Measurements from ENCODE around the gene MTOR. TPM values are rescaled to one million over a fixed set of nuclear protein-coding genes. Genes with fewer than 3 reads are reported as not detected.

The MTOR gene
- total RNA-seq, 4 donors from 2014 or later, result 32.9 to 43.7 (median 39.3) TPM

GRCh38 chr1:11126569-11126968, 135.8 kb downstream of the MTOR start:
- H3K4me3 ChIP-seq, result no peak overlapping the region
- no peaks in the 10 kb centered on the region for H3K27me3 ChIP-seq
- 77% methylated on average over 5 of the region's 5 CpGs for WGBS
- TF ChIP-seq CTCF (IDR thresholded peaks at IDR 0.05) (no peak), EP300 (IDR thresholded peaks at IDR 0.05) (no peak), POLR2AphosphoS5 (IDR thresholded peaks at IDR 0.05) (no peak), POLR2A (IDR thresholded peaks at IDR 0.05) (no peak)
- H3K27ac ChIP-seq, result no peak overlapping the region
- no peaks in the 10 kb centered on the region for H3K9me3 ChIP-seq
- H3K36me3 ChIP-seq, result peaks cover 98% of the 10 kb centered on the region
- no peaks in the 10 kb centered on the region for H3K4me1 ChIP-seq
- no peak for DNase-seq (ENCODE audit: low spot score in 2 of 2)

- Histone ChIP-seq H3K4me1 (no peaks in the 10 kb centered on the region), H3K4me3 (no peak overlapping the region), H3K27me3 (no peaks in the 10 kb centered on the region), H3K27ac (no peak overlapping the region), H3K36me3 (peaks cover 98% of the 10 kb centered on the region), H3K9me3 (no peaks in the 10 kb centered on the region)
- TF ChIP-seq CTCF (IDR thresholded peaks at IDR 0.05) (no peak), POLR2AphosphoS5 (IDR thresholded peaks at IDR 0.05) (no peak), POLR2A (IDR thresholded peaks at IDR 0.05) (no peak), EP300 (IDR thresholded peaks at IDR 0.05) (no peak)
- no peak for DNase-seq (ENCODE audit: low spot score in 2 of 2)
- WGBS, result 92% methylated on average over 5 of the region's 5 CpGs
Observed at GRCh38 chr1:11125931-11126330, 136.4 kb downstream of the MTOR start.

- Histone ChIP-seq H3K27ac (no peak overlapping the region), H3K36me3 (peaks cover 98% of the 10 kb centered on the region), H3K9me3 (no peaks in the 10 kb centered on the region), H3K4me3 (no peak overlapping the region), H3K4me1 (no peaks in the 10 kb centered on the region), H3K27me3 (no peaks in the 10 kb centered on the region)
- 94% methylated on average over 3 of the region's 3 CpGs for WGBS
- TF ChIP-seq CTCF (IDR thresholded peaks at IDR 0.05), result no peak
- TF ChIP-seq EP300 (IDR thresholded peaks at IDR 0.05), result no peak
- no peak for TF ChIP-seq POLR2AphosphoS5 (IDR thresholded peaks at IDR 0.05)
- no peak for TF ChIP-seq POLR2A (IDR thresholded peaks at IDR 0.05)
- DNase-seq (ENCODE audit: low spot score in 2 of 2), result no peak
Observed at GRCh38 chr1:11124965-11125364, 137.4 kb downstream of the MTOR start.

GRCh38 chr1:11116318-11116717, 146.0 kb downstream of the MTOR start:
- no peak for TF ChIP-seq POLR2A (IDR thresholded peaks at IDR 0.05)
- no peak for TF ChIP-seq CTCF (IDR thresholded peaks at IDR 0.05)
- no peak for TF ChIP-seq POLR2AphosphoS5 (IDR thresholded peaks at IDR 0.05)
- TF ChIP-seq EP300 (IDR thresholded peaks at IDR 0.05), result no peak
- H3K9me3 ChIP-seq, result no peaks in the 10 kb centered on the region
- H3K4me3 ChIP-seq, result no peak overlapping the region
- WGBS, result 91% methylated on average over 2 of the region's 2 CpGs
- H3K4me1 ChIP-seq, result no peaks in the 10 kb centered on the region
- H3K36me3 ChIP-seq, result peaks cover 86% of the 10 kb centered on the region
- no peak overlapping the region for H3K27ac ChIP-seq
- no peaks in the 10 kb centered on the region for H3K27me3 ChIP-seq
- DNase-seq (ENCODE audit: low spot score in 2 of 2), result no peak

- Histone ChIP-seq H3K27ac (no peak overlapping the region), H3K36me3 (peaks cover 85% of the 10 kb centered on the region), H3K27me3 (no peaks in the 10 kb centered on the region), H3K4me1 (no peaks in the 10 kb centered on the region), H3K9me3 (no peaks in the 10 kb centered on the region), H3K4me3 (no peak overlapping the region)
- TF ChIP-seq POLR2AphosphoS5 (IDR thresholded peaks at IDR 0.05) (no peak), POLR2A (IDR thresholded peaks at IDR 0.05) (no peak), EP300 (IDR thresholded peaks at IDR 0.05) (no peak), CTCF (IDR thresholded peaks at IDR 0.05) (no peak)
- 95% methylated on average over 3 of the region's 3 CpGs for WGBS
- no peak for DNase-seq (ENCODE audit: low spot score in 2 of 2)
Observed at GRCh38 chr1:11114966-11115365, 147.4 kb downstream of the MTOR start.

Data from suprapubic skin (tissue), 4 donors.